CD14-positive monocyte (primary cell): ENCODE data around the gene MBD2. TPM values are rescaled to one million over a fixed set of nuclear protein-coding genes. Genes with fewer than 3 reads are reported as not detected.

Source experiments
- DNase-seq, 3 donors: peaks; one replicate each; pipeline ENCODE4 v3.0.0-alpha.2; 2011 to 2022
- H2AFZ ChIP-seq: 2 replicates; pipeline ENCODE4 v1.6.0; 2012; ENCODE audit warnings: mild to moderate bottlenecking, low read depth, low read length, inconsistent platforms; ENCODE audit not compliant: insufficient read depth, poor library complexity, severe bottlenecking
- H3K27ac ChIP-seq, 2 donors: 1 replicate in 1 of 2; 2 replicates in 1 of 2; pipeline ENCODE4 v1.5.1; 2012 to 2013; ENCODE audit warnings: low read length in 2 of 2, control low read depth in 1 of 2, inconsistent platforms in 1 of 2, low read depth in 1 of 2, mild to moderate bottlenecking in 1 of 2
- H3K27me3 ChIP-seq, 2 donors: one replicate each; pipeline versions ENCODE4 v1.6.0 to v1.6.1; 2011 to 2013; ENCODE audit warnings: low read length in 2 of 2; ENCODE audit not compliant: control insufficient read depth in 2 of 2, insufficient read depth in 2 of 2
- H3K36me3 ChIP-seq, 2 donors: replicated peaks in 1 of 2; 1 replicate in 1 of 2; 2 replicates in 1 of 2; pipeline versions ENCODE4 v1.5.1 to v1.6.1; 2012 to 2013; ENCODE audit warnings: low read length in 2 of 2, control low read depth in 1 of 2, inconsistent platforms in 1 of 2, mild to moderate bottlenecking in 1 of 2; ENCODE audit not compliant: insufficient read depth in 2 of 2, control insufficient read depth in 1 of 2
- H3K4me1 ChIP-seq, 2 donors: 1 replicate in 1 of 2; 2 replicates in 1 of 2; pipeline versions ENCODE4 v1.5.1 to v1.6.1; 2012 to 2013; ENCODE audit warnings: low read length in 2 of 2, control low read depth in 1 of 2, inconsistent platforms in 1 of 2, mild to moderate bottlenecking in 1 of 2, moderate library complexity in 1 of 2; ENCODE audit not compliant: insufficient read depth in 2 of 2, control insufficient read depth in 1 of 2
- H3K4me2 ChIP-seq: replicated peaks from 2 replicates; pipeline ENCODE3; 2012; ENCODE audit warnings: low read length, moderate library complexity, mild to moderate bottlenecking; ENCODE audit not compliant: poor library complexity, severe bottlenecking; ENCODE audit errors: extremely low read depth
- H3K4me3 ChIP-seq, 3 experiments: fragments of 200-600 bp in 1 of 3; sonication (generic) in 1 of 3; replicated peaks in 1 of 3; 1 replicate in 2 of 3; 2 replicates in 1 of 3; pipeline ENCODE4 v1.5.1; 2011 to 2013; ENCODE audit warnings: low read length in 3 of 3, mild to moderate bottlenecking in 3 of 3, control low read depth in 2 of 3, low read depth in 2 of 3, inconsistent platforms in 1 of 3, moderate library complexity in 1 of 3
- H3K79me2 ChIP-seq: 2 replicates; pipeline ENCODE4 v1.6.0; 2012; ENCODE audit warnings: mild to moderate bottlenecking, control low read depth, inconsistent platforms, low read length, moderate library complexity; ENCODE audit not compliant: insufficient read depth
- H3K9ac ChIP-seq: 2 replicates; pipeline ENCODE4 v1.6.0; 2017; ENCODE audit warnings: low read length, mild to moderate bottlenecking; ENCODE audit not compliant: insufficient read depth, poor library complexity, severe bottlenecking
- H3K9me3 ChIP-seq, 2 donors: replicated peaks in 1 of 2; 1 replicate in 1 of 2; 2 replicates in 1 of 2; pipeline versions ENCODE4 v1.5.1 to v1.6.1; 2012 to 2013; ENCODE audit warnings: low read length in 2 of 2, control low read depth in 1 of 2; ENCODE audit not compliant: control insufficient read depth in 1 of 2, insufficient read depth in 1 of 2
- H4K20me1 ChIP-seq: 2 replicates; pipeline ENCODE4 v1.6.0; 2012; ENCODE audit warnings: mild to moderate bottlenecking, low read length, control low read depth, moderate library complexity; ENCODE audit not compliant: insufficient read depth
- H3K27ac Mint-ChIP-seq, 7 donors: one replicate each; pipeline ENCODE4 v1.8.0; 2020; ENCODE audit warnings: mild to moderate bottlenecking in 7 of 7, mixed read lengths in 7 of 7, moderate library complexity in 6 of 7, inconsistent platforms in 2 of 7
- H3K27me3 Mint-ChIP-seq, 3 donors: one replicate each; pipeline ENCODE4 v1.8.0; 2021 to 2022; ENCODE audit warnings: low read depth in 3 of 3, mild to moderate bottlenecking in 3 of 3, mixed read lengths in 3 of 3, moderate library complexity in 3 of 3, inconsistent platforms in 1 of 3
- H3K36me3 Mint-ChIP-seq, 2 donors: one replicate each; pipeline ENCODE4 v1.8.0; 2020; ENCODE audit warnings: mixed read lengths in 2 of 2, inconsistent platforms in 1 of 2, mild to moderate bottlenecking in 1 of 2
- H3K4me1 Mint-ChIP-seq: one replicate; pipeline ENCODE4 v1.8.0; 2020; ENCODE audit warnings: mild to moderate bottlenecking, mixed read lengths
- H3K4me3 Mint-ChIP-seq, 2 donors: one replicate each; pipeline ENCODE4 v1.8.0; 2020; ENCODE audit warnings: mild to moderate bottlenecking in 2 of 2, mixed read lengths in 2 of 2, moderate library complexity in 1 of 2
- H3K9me3 Mint-ChIP-seq, 7 donors: one replicate each; pipeline ENCODE4 v1.8.0; 2020 to 2022; ENCODE audit warnings: mixed read lengths in 7 of 7, mild to moderate bottlenecking in 6 of 7, moderate library complexity in 6 of 7, inconsistent platforms in 2 of 7
- CTCF ChIP-seq: fragments of 200-600 bp; IDR thresholded peaks from one replicate; pipeline ENCODE4 v1.8.0; 2022; ENCODE audit warnings: antibody characterized with exemption, mild to moderate bottlenecking
- WGBS: methylation state at CpG from one replicate; pipeline ENCODE4 v1.1.5; 2013; ENCODE audit warnings: missing lambda C conversion rate; ENCODE audit not compliant: insufficient coverage; 5-methylcytosine and 5-hydroxymethylcytosine counted together
- intact Hi-C, 2 donors: fragments of 100-400 bp; cut with micrococcal nuclease; formaldehyde crosslinking; loops; one replicate each; pipeline versions ENCODE4 v1.15.0 to v1.15.1; 2023
- polyA plus RNA-seq, 3 donors: library from polyadenylated mRNA; depleted of rRNA in 1 of 3; unstranded in 2 of 3; stranded (reverse) in 1 of 3; fragments of 300-500 nt in 2 of 3; fragments of >200 nt in 1 of 3; fragmentation: Illumina TruSeq in 2 of 3; gene quantifications; 1 replicate in 2 of 3; 2 replicates in 1 of 3; pipeline ENCODE4 v1.2.3, GENCODE V29; 2012 to 2021
- small RNA-seq: library from RNA; depleted of rRNA; stranded (forward); fragments of <200 nt; gene quantifications from one replicate; pipeline ENCODE3, GENCODE V24; 2012; ENCODE audit warnings: low read depth; ENCODE audit not compliant: insufficient read length

MBD2 gene
- polyA plus RNA-seq, 3 donors, result 11.6 to 64.9 (median 25.2) TPM

- H3K9me3 Mint-ChIP-seq, result peaks cover 0 to 4% (median 0%) of the 10 kb centered on the region in 7 donors
Measured at GRCh38 chr18:54109131-54109683, 115.3 kb downstream of the MBD2 start.

GRCh38 chr18:54102123-54102522 lies 122.3 kb downstream of the MBD2 start:
- Histone ChIP-seq H3K4me3 (no peak overlapping the region), H2AFZ (no peak overlapping the region), H3K79me2 (no peaks in the 10 kb centered on the region), H3K4me2 (no peak overlapping the region), H4K20me1 (no peaks in the 10 kb centered on the region), H3K9ac (no peak overlapping the region), H3K9me3 (peaks cover 0 to 4% of the 10 kb centered on the region in 2 donors), H3K27ac (no peak overlapping the region), H3K36me3 (no peaks in the 10 kb centered on the region), H3K4me1 (no peaks in the 10 kb centered on the region), H3K27me3 (peaks cover 6% of the 10 kb centered on the region in 2 donors)
- no peak overlapping the region for H3K27ac Mint-ChIP-seq
- intact Hi-C loops, result no loop called here
- no peak overlapping the region for H3K4me3 Mint-ChIP-seq
- no peaks in the 10 kb centered on the region for H3K4me1 Mint-ChIP-seq
- H3K36me3 Mint-ChIP-seq, result no peaks in the 10 kb centered on the region
- no peak for TF ChIP-seq CTCF
- DNase-seq, result no peak
- peaks cover 4 to 17% (median 7%) of the 10 kb centered on the region in 3 donors for H3K27me3 Mint-ChIP-seq
- no CpG with 5 or more reads among the region's 1 CpG for WGBS
- peaks cover 3 to 18% (median 7%) of the 10 kb centered on the region in 7 donors for H3K9me3 Mint-ChIP-seq

More at GRCh38 chr18:54109131-54109683, 115.3 kb downstream of the MBD2 start:
- Histone ChIP-seq H3K4me1 (no peaks in the 10 kb centered on the region), H3K27ac (no peak overlapping the region), H3K4me3 (no peak overlapping the region), H3K79me2 (no peaks in the 10 kb centered on the region), H3K9ac (no peak overlapping the region), H3K9me3 (no peaks in the 10 kb centered on the region), H3K27me3 (peaks cover under 1 to 12% of the 10 kb centered on the region in 2 donors), H3K4me2 (no peak overlapping the region), H3K36me3 (no peaks in the 10 kb centered on the region), H2AFZ (no peak overlapping the region), H4K20me1 (no peaks in the 10 kb centered on the region)
- H3K27me3 Mint-ChIP-seq, result peaks cover 9 to 20% (median 12%) of the 10 kb centered on the region in 3 donors
- no peak for TF ChIP-seq CTCF
- no peak overlapping the region for H3K4me3 Mint-ChIP-seq
- no peaks in the 10 kb centered on the region for H3K4me1 Mint-ChIP-seq
- no peak for DNase-seq
- H3K36me3 Mint-ChIP-seq, result no peaks in the 10 kb centered on the region
- WGBS, result 100% methylated on average over 1 of the region's 3 CpGs
- H3K27ac Mint-ChIP-seq, result no peak overlapping the region
- intact Hi-C loops, result no loop called here

Small RNA genes within 50 kb of the gene (small RNA-seq; reads per million reads assigned to genes)
- 638 reads per million, percentile 99 among the genes with 10 or more reads in this experiment for gene SNORA37

Other genes starting within 250 kb of the MBD2 start
- 10 to 100 TPM in 1 of 3 donors, 1 to 10 TPM in 2; 4.9 to 26.9 (median 6.5) TPM for gene POLI, start 44.8 kb upstream of the MBD2 start, polyA plus RNA-seq
- gene STARD6, start 133.2 kb upstream of the MBD2 start, polyA plus RNA-seq, result not detected
- under 1 TPM; 0.14 to 0.38 (median 0.29) TPM for gene C18orf54, start 133.2 kb upstream of the MBD2 start, polyA plus RNA-seq